ENCODE data around the gene LHFPL3.
A peak's percentile ranks its signal among the peaks of the same experiment; 100 is the strongest.
"Not testable (repeated sequence)": the region's sequence is repeated elsewhere in the genome, so short reads cannot be mapped to it uniquely, and the experiment has no call there.

Gene LHFPL3

GRCh38 chr7:104328296-104328969 lies at the start of gene LHFPL3:
Gene LHFPL3, plus strand, starts transcription at chr7:104328603.
- no peak for DNase-seq

DNA sequence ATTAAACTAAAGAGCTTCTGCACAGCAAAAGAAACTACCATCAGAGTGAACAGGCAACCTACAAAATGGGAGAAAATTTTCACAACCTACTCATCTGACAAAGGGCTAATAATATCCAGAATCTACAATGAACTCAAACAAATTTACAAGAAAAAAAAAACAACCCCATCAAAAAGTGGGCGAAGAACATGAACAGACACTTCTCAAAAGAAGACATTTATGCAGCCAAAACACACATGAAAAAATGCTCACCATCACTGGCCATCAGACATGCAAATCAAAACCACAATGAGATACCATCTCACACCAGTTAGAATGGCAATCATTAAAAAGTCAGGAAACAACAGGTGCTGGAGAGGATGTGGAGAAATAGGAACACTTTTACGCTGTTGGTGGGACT lies 46.7 kb upstream of the LHFPL3 start:
- not testable (repeated sequence) for DNase-seq

DNA sequence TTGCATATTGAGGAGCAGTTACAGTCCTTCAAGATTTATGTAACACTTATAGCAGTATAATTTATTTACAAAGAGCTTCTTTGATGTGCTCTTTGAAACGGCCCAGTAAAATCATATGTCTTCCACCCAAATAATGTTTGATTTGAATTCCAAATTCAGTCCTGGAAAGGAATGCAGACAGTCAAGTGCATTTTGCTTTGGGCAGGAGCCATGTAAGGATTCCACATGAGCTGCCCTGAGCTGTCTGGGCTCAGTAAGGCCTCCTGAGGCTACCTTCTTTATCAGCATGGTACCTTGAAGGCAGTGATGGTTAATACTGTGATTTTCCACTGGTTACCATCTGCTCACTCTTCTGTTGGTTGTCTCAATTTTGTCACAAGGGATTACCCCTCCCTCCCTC lies 41.6 kb upstream of the LHFPL3 start:
- no peak for DNase-seq

- DNase-seq: no peak
Observed at GRCh38 chr7:104288137-104288536, 40.3 kb upstream of the LHFPL3 start.

DNA sequence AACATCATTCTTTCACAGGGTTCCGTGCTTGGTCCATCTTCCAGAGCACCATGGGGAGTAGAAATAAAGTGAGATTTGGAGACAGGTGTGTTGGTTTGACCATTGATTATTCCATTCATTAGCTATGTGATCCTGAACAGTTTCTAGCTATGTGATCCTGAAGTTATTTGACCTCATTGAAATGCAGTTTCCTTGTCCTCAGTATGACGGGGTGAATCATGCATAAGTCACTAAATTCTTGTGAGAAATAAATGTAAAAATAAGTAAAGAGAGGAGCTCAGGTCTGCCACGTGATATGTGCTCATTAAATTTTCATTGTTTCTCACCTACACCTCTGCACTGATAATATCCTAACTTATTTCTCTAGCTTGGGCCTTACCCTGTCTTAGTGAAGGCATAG lies 34.1 kb upstream of the LHFPL3 start:
- DNase-seq: no peak

GRCh38 chr7:104296266-104296665 lies 32.1 kb upstream of the LHFPL3 start:
- no peak for DNase-seq

DNA sequence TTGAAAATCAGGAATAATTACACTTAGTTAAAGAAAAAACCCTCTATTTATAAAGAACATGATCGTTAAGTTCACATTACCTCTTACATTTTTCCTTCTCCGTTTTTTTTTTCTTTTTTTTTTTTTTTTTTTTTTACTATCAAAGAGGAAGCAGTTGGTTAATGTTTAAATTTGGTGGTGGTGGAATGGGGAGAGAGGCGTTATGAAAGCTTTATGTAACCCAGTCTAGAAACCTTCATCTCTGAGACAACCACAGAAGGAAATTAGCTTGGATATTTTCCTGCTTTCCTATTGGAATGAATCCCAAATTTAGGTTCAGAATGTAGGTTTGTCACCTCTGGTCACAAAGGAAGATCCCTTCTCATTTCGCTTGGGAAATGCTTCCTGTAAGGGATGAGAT lies 31.5 kb upstream of the LHFPL3 start:
- DNase-seq: no peak

- no peak for DNase-seq
Observed at GRCh38 chr7:104299323-104299722, 29.1 kb upstream of the LHFPL3 start.

DNA sequence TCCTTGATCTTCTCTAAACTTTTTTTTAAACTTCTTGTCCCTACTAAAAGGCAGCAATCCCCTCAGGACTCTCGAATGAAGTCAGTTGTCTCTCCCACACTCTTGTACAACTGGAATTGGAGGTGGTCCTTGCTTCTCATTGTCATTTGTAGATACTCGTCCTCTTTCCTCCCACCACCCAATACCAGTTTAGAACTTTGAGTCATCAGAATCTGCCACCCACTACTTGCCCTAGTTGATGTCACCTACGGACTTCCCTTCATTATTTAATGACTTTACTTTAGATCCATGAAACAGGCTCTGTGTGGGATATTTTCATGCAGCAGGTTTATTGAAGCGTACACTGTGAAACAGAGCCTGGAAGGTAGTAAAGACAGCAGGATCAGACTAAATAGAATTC lies 28.6 kb upstream of the LHFPL3 start:
- no peak for DNase-seq

DNA sequence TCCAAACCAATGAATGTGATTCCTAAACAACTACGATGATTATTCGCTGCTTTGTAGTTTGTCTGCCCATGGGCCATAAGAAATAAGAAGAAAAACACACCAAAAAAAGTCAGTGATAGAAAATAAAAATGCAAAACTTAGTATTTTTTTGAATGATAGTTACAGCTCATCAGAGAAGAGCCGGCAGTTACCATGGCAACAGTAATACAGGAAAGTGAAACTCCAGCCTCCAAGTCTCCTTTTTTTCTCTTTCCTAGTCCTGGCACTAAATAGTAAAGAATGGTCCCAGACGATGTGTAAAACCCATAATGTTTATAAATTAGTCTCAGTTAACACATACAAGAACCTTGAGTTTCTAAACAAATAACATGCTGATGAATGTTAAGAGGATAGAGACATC lies 21.6 kb upstream of the LHFPL3 start:
- no peak for DNase-seq

GRCh38 chr7:104317948-104318629 lies 10.3 kb upstream of the LHFPL3 start:
- no peak for DNase-seq

- no peak for DNase-seq
Observed at GRCh38 chr7:104327534-104327933, 869 bp upstream of the LHFPL3 start.

DNA sequence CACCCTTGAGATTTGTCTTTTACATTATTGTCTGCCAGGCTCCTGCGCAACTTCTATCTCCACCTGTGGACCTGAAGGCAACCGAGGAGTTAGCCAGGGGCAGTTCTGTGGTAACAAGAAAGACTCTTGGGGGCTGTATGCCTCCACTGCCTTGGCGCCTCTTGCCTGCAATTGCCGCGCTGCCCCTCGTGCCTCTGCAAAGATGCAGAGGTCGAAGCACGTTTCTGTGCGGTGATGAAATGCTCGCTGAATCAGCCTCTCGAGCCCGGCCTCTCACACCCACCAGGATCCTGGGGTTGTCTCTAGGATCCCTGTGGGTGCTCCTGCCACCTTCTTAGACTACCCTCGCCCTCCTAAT lies 486 bp upstream of the LHFPL3 start:
- no peak for DNase-seq

- DNase-seq: no peak
Observed at GRCh38 chr7:104328970-104329825, 795 bp downstream of the LHFPL3 start.

DNA sequence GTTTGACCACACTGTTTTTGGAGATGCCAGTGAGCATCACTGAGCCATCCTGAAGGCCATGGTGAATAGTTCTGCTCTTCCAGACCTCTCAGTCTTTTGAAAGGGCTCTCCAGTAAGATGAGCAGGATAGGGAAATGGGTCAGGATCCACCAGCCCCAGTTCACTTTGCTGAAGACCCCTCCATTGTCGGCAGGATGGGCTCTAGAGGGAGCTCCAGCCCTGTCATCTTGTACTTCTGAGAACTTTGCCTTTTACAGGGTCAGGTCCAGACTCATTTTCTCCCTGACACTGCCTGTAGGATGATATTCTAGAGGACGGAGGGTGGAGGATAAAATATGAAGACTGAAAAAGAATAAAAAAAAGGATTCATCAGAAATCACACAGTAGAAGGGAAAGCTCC lies 13.1 kb downstream of the LHFPL3 start:
- peak in 1 of 2 experiments; percentile 14 for DNase-seq

- DNase-seq: no peak
Observed at GRCh38 chr7:104352736-104353135, 24.3 kb downstream of the LHFPL3 start.

DNA sequence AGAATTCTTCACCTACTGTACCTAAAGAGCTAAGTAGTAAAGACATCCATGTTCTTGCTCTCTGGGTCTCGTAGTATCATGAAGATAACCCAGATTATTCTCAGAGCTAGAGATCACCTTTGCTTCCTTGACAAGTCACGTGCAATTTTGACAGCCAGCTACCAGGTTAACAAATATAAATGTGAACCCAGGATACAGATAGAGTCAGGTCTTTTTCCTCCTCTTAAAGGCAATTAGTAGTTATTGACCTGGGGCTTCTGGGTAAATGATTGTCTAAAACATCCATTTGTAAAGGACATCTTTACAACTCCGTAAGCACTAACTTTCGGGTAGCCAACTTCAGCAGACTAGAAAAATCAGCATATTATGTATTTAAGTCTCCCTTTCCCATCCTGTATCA lies 28.8 kb downstream of the LHFPL3 start:
- DNase-seq: no peak

DNA sequence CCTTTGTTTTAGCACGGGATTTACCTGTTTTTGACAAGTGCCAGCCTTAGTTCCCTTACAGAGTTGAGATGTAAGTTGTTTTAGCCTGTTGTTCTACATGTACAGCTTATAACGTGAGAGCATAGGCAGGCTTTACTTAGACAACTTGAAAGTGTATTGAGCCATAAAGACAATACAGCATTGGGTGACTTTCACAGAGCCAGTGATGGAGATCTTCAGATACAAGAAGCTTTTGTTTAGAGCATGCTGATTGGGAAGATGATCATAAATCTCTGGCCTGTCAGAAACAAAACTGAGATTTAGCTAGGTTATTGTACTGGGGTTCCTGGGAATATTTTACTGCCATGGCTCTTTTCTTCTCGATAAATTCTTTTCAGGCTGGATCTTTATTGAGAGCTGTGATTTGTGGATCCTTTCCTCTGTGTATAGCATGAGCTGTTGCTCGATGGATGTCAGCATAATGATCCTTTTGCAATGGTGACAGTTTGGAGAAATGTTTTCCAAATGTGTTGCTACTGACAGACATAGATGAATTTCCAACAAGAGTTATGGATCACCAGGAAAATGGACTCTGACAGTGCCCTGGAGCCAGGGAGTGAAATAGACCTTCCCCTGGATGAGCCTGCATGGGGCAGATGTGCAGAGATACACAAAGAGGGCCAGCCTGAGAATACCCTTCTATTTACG lies 30.2 kb downstream of the LHFPL3 start:
- no peak for DNase-seq

DNA sequence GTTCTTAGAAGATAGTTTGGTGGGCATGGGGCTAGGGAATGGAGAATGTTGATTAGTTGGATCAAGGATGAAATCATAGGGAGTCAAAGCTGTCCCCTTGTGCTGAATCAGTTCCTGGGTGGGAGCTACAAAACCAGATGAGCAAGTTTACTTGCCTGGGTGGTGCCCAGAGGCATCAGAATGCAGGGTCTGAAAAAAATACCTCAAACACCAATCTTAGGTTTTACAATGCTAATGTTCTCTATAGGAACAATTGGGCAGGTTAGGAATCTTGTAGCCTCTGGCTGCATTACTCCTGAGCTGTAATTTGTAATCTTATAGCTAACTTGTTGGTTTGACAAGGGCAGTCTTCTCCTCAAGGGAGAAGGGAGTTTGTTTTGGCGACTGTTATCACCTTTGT lies 34.4 kb downstream of the LHFPL3 start:
- DNase-seq: no peak

- DNase-seq: no peak
Observed at GRCh38 chr7:104363355-104363754, 35.0 kb downstream of the LHFPL3 start.

- no peak for DNase-seq
Observed at GRCh38 chr7:104366390-104366789, 38.0 kb downstream of the LHFPL3 start.

GRCh38 chr7:104367926-104368325 lies 39.5 kb downstream of the LHFPL3 start:
- no peak for DNase-seq

DNA sequence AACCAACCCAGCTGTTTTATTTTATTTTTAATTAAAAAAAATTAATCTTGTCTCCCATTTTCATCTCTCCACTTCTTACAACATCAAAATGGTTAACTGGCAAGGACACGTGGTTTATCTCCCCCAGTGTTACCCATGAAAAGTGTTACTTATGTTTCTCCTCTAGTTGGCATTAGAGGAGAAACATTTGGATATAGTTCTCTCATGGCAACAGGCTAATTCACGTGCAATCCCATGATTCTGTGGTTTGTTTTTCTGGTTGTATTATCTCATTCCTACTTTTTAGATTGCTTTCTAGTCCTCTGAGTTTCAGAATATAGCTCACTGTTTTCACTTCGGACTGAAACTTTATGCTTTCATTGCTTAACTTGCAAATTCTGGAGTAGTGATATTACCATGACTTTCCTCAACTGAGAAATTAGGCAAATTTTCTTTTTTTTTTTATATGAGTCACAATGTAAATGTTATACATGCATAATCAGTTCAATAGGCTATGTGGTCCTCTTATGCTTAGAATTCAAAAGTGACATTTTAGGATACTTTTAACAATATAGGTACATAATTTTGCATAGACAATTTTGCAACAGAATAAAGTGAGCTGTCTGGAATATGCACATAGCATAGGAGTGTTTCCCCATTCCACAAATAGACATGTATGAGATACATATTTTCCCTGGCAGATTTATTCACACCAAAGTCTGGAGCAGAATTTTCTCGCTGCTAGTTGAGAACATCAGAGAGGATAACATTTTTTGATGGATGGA lies 43.0 kb downstream of the LHFPL3 start:
- DNase-seq: no peak
